NCI-H2029 treated with DMSO at 0.1 percent for 48 hours (cell line): ENCODE data around the gene CXorf65.

Experiments
- DNase-seq: peaks from one replicate; lab custom pipeline; 2025; lab: John Stamatoyannopoulos, UW

The CXorf65 gene

DNA sequence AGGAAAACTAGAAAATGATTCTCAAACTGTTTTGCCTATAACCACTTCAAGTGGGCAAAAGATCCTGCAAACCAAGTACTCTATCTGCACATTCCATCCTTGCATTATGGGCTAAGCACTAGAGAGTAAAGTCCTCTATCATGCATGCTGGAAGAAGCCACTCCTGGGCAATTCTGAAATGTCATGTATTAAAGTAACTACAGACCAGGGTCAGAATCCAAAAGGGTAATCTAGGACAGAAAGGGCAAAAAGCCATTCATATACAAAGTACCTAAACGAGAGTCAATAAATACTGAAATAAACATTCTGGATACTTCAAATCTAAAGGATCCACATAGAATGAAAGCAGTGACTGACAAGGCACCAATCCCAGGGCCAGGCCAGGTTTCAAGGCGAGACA lies 39.5 kb downstream of the CXorf65 start:
- DNase-seq: no peak

DNA sequence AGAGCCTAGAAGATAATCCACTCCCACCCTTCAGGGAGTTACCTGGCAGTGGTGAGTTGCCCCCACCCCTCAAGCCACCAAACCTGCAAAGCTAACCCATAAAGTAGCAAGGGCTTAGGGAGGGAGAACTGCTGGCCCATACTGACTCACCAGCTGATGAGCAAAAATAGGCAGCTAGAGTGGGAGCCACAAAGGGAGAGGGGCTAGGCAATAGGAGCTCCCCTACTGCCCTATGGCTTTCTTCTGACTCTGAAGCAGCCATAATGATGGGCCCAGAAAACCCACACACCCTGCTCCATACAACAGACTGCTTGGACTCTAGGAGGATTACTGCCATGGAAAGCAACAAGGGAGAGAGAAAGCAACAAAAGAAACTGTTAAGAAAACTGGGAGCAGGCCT lies 46.4 kb downstream of the CXorf65 start:
- DNase-seq: no peak

DNA sequence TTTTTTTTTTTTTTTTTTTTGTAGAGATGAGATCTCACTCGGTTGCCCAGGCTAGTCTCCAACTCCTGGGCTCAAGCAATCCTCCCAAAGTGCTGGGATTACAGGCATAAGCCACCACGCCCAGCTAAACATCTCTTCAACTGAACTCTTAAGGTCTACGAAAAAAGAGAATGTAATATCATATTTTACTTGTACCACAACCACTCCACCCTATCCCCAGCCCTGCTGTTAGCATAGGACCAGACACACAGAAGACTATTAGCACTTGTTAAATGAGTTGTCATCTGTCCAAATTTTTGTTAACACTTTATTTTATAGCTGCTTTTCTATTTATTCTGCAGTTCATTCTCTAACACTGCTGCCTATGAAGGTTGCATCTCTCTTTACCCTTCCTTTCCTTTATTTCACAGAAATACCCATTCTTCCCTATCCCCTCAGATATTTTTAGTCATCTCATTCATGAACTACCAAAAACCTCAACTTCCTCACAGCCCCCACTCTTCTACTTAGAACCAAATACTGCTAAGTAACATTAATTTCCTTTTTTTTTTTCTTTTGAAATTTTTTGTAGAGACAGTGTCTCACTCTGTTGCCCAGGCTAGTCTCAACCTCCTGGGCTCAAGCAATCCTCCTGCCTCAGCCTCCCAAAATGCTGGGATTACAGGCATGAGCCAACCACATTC lies 48.6 kb downstream of the CXorf65 start:
- no peak for DNase-seq

DNA sequence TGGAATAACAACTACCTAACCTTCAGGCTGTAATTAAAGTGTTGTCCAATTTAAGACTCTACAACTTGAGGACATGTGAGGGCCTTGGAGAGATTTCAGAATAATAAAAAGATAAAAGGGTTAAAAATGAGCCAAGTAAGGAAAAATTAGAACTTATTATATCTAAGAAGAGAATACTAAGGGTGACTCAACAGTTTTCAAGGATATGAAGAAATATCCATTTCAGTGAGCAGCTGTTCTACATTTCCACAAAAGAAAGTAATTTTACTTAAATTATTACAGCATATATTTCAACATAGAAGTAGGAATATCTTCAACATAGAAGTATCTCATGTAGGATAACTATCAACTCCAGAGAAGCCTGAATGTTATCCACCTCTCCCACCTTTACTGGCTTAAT lies 49.7 kb downstream of the CXorf65 start:
- DNase-seq: no peak
